ENCODE measurements around the gene MTA1.

Gene MTA1

GRCh38 chr14:105384041-105384557, 35.5 kb upstream of the MTA1 start:
- no peak overlapping the region for H3K4me3 Mint-ChIP-seq
- no peaks in the 10 kb centered on the region for H3K27me3 Mint-ChIP-seq
- no peaks in the 10 kb centered on the region for H3K9me3 Mint-ChIP-seq
- DNase-seq = no peak
- no peak overlapping the region for H3K27ac Mint-ChIP-seq
- H3K36me3 Mint-ChIP-seq (ENCODE audit: low read depth) = peaks cover 26% of the 10 kb centered on the region
- no peaks in the 10 kb centered on the region for H3K4me1 Mint-ChIP-seq (ENCODE audit: low read depth)

GRCh38 chr14:105384605-105385321, 34.9 kb upstream of the MTA1 start:
- Mint-ChIP-seq H3K9me3 (no peaks in the 10 kb centered on the region), H3K27me3 (no peaks in the 10 kb centered on the region), H3K27ac (no peak overlapping the region), H3K4me3 (no peak overlapping the region), H3K4me1 (ENCODE audit: low read depth) (no peaks in the 10 kb centered on the region), H3K36me3 (ENCODE audit: low read depth) (peaks cover 25% of the 10 kb centered on the region)
- DNase-seq = no peak

- H3K4me3 Mint-ChIP-seq = no peak overlapping the region
- no peak overlapping the region for H3K27ac Mint-ChIP-seq
- no peaks in the 10 kb centered on the region for H3K27me3 Mint-ChIP-seq
- peaks cover 24% of the 10 kb centered on the region for H3K36me3 Mint-ChIP-seq (ENCODE audit: low read depth)
- no peaks in the 10 kb centered on the region for H3K9me3 Mint-ChIP-seq
- H3K4me1 Mint-ChIP-seq (ENCODE audit: low read depth) = peaks cover 3% of the 10 kb centered on the region
- DNase-seq = no peak
These were observed 34.3 kb upstream of the MTA1 start for GRCh38 chr14:105385322-105385637.

- Mint-ChIP-seq H3K27me3 (no peaks in the 10 kb centered on the region), H3K4me1 (ENCODE audit: low read depth) (peaks cover 4% of the 10 kb centered on the region), H3K36me3 (ENCODE audit: low read depth) (peaks cover 24% of the 10 kb centered on the region), H3K27ac (no peak overlapping the region), H3K9me3 (no peaks in the 10 kb centered on the region), H3K4me3 (no peak overlapping the region)
- no peak for DNase-seq
These were observed 33.8 kb upstream of the MTA1 start for GRCh38 chr14:105385698-105386365.

- peaks cover 23% of the 10 kb centered on the region for H3K36me3 Mint-ChIP-seq (ENCODE audit: low read depth)
- no peak overlapping the region for H3K4me3 Mint-ChIP-seq
- no peak for DNase-seq
These were observed 32.8 kb upstream of the MTA1 start for GRCh38 chr14:105386581-105387529.

GRCh38 chr14:105387530-105387922, 32.1 kb upstream of the MTA1 start:
- no peak for DNase-seq
- Mint-ChIP-seq H3K9me3 (no peaks in the 10 kb centered on the region), H3K4me3 (no peak overlapping the region), H3K27me3 (no peaks in the 10 kb centered on the region), H3K4me1 (ENCODE audit: low read depth) (peaks cover 4% of the 10 kb centered on the region), H3K27ac (no peak overlapping the region), H3K36me3 (ENCODE audit: low read depth) (peaks cover 21% of the 10 kb centered on the region)

More at GRCh38 chr14:105386581-105387529, 32.8 kb upstream of the MTA1 start:
- peaks cover 4% of the 10 kb centered on the region for H3K4me1 Mint-ChIP-seq (ENCODE audit: low read depth)
- no peaks in the 10 kb centered on the region for H3K27me3 Mint-ChIP-seq
- no peaks in the 10 kb centered on the region for H3K9me3 Mint-ChIP-seq
- no peak overlapping the region for H3K27ac Mint-ChIP-seq

GRCh38 chr14:105388110-105388951, 31.3 kb upstream of the MTA1 start:
- Mint-ChIP-seq H3K4me3 (no peak overlapping the region), H3K27me3 (no peaks in the 10 kb centered on the region), H3K27ac (no peak overlapping the region), H3K4me1 (ENCODE audit: low read depth) (peaks cover 4% of the 10 kb centered on the region), H3K36me3 (ENCODE audit: low read depth) (peaks cover 15% of the 10 kb centered on the region), H3K9me3 (no peaks in the 10 kb centered on the region)
- no peak for DNase-seq

GRCh38 chr14:105388976-105389375, 30.7 kb upstream of the MTA1 start:
- Mint-ChIP-seq H3K36me3 (ENCODE audit: low read depth) (peaks cover 9% of the 10 kb centered on the region), H3K4me1 (ENCODE audit: low read depth) (peaks cover 4% of the 10 kb centered on the region), H3K9me3 (no peaks in the 10 kb centered on the region), H3K4me3 (no peak overlapping the region), H3K27me3 (no peaks in the 10 kb centered on the region), H3K27ac (no peak overlapping the region)
- no peak for DNase-seq

- H3K36me3 Mint-ChIP-seq (ENCODE audit: low read depth) = peaks cover 9% of the 10 kb centered on the region
- H3K27me3 Mint-ChIP-seq = no peaks in the 10 kb centered on the region
- no peak for DNase-seq
- H3K4me1 Mint-ChIP-seq (ENCODE audit: low read depth) = peaks cover 4% of the 10 kb centered on the region
- H3K4me3 Mint-ChIP-seq = no peak overlapping the region
- H3K9me3 Mint-ChIP-seq = no peaks in the 10 kb centered on the region
- H3K27ac Mint-ChIP-seq = no peak overlapping the region
These were observed 30.1 kb upstream of the MTA1 start for GRCh38 chr14:105389534-105389933.

GRCh38 chr14:105389976-105390848, 29.4 kb upstream of the MTA1 start:
- H3K27me3 Mint-ChIP-seq = no peaks in the 10 kb centered on the region
- H3K27ac Mint-ChIP-seq = no peak overlapping the region
- H3K36me3 Mint-ChIP-seq (ENCODE audit: low read depth) = peaks cover 7% of the 10 kb centered on the region
- no peaks in the 10 kb centered on the region for H3K9me3 Mint-ChIP-seq
- no peak overlapping the region for H3K4me3 Mint-ChIP-seq
- H3K4me1 Mint-ChIP-seq (ENCODE audit: low read depth) = peaks cover 4% of the 10 kb centered on the region
- DNase-seq = no peak

- no peak for DNase-seq
- Mint-ChIP-seq H3K4me3 (no peak overlapping the region), H3K27me3 (no peaks in the 10 kb centered on the region), H3K4me1 (ENCODE audit: low read depth) (peaks cover 4% of the 10 kb centered on the region), H3K27ac (no peak overlapping the region), H3K9me3 (no peaks in the 10 kb centered on the region), H3K36me3 (ENCODE audit: low read depth) (peaks cover 2% of the 10 kb centered on the region)
These were observed 28.7 kb upstream of the MTA1 start for GRCh38 chr14:105390849-105391500.

- H3K36me3 Mint-ChIP-seq (ENCODE audit: low read depth) = peaks cover 2% of the 10 kb centered on the region
- H3K4me3 Mint-ChIP-seq = no peak overlapping the region
- H3K9me3 Mint-ChIP-seq = no peaks in the 10 kb centered on the region
- H3K27ac Mint-ChIP-seq = no peak overlapping the region
- H3K4me1 Mint-ChIP-seq (ENCODE audit: low read depth) = peaks cover 4% of the 10 kb centered on the region
- no peak for DNase-seq
- H3K27me3 Mint-ChIP-seq = no peaks in the 10 kb centered on the region
These were observed 28.1 kb upstream of the MTA1 start for GRCh38 chr14:105391541-105391940.
